ENCODE data around the gene MTMR1. TPM values are rescaled to one million over a fixed set of nuclear protein-coding genes. Genes with fewer than 3 reads are reported as not detected.

The MTMR1 gene
- total RNA-seq, 1 experiment from 2014 or later: 37.4 TPM

DNA sequence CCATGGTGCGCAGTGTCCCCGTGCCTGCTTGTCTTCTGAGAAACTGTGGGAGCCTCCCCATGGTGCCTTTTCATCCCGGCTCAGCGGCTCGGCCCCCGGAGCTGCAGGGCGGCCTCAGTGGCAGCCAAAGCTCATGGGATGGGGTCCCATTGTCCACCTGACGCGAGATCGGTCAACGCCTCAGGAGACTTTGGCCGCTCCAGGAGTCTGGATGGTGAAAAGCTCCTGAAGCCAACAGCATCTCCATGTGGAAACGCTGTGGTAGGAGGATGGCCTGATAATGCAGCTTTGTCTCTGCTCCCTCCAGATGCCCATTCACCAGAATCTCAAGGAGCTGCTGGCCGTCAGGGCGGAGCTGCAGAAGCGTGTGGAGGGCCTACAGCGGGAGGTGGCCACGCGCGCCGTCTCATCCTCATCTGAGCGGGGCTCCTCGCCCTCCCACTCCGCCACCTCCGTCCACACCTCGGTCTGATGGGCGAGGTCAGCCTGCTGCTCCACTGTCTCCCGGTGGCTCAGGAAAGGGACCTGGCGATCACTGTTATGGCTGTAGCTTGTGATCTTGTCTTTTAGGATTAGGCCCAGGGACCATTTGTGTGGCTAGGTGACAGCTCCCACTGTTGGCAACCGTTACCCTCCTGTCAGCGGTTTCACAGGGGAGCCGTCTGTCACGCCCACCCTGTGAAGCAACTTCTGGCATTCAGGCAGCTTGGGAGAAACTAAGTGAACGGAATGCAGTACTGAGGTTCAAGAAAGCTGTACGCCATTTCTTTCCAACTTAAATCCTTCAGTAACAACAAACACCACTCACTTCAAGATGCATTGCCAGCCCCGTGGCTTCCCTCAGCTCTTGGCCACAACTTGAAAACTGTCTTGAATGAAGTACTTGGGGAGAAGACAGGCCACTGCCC lies 69.3 kb downstream of the MTMR1 start:
- DNase-seq (ENCODE audit: low read depth): no peak

DNA sequence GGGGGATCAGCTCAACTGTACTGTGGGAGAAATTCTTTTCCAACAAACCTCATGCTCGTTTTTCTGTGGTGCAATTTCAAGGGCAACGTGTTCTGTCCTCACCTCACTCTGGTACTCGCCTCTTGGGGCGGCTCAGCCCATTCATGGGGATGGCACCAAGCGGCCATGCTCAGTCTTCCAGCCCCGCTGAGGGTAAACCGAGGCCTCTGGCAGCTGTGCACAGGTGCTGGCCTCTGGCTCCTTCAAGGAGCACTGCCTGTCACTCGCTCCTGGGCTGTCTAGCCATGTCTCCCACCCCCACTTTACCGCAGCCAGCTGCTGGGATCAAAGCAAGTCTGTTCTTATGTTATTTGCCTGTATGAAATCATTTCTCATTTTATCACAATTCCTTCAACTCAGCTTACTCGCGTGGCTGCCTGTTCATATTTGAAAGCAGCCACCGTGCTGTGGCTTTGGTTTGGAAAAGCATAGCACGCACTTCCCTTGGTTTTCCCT lies 70.2 kb downstream of the MTMR1 start:
- DNase-seq (ENCODE audit: low read depth): no peak

DNA sequence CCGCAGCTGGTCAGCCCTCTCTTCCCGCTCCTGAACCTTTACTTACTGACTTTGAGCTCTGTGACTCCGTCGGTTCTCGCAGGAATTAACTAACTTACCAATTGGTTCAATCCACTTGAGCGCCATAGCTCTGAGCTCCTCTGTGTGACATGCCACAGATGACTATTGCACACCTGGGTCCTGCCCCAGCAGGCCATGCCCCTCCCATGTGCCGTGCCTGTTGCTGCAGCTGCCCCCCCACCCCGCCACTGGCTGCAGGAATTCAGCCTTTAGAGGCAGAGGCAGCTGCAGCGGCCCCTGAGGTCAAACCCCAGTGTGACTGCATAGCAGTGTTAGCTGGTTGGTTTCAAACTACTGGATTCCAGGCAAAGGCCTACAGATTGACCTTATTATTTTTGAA lies 70.6 kb downstream of the MTMR1 start:
- no peak for DNase-seq (ENCODE audit: low read depth)

DNA sequence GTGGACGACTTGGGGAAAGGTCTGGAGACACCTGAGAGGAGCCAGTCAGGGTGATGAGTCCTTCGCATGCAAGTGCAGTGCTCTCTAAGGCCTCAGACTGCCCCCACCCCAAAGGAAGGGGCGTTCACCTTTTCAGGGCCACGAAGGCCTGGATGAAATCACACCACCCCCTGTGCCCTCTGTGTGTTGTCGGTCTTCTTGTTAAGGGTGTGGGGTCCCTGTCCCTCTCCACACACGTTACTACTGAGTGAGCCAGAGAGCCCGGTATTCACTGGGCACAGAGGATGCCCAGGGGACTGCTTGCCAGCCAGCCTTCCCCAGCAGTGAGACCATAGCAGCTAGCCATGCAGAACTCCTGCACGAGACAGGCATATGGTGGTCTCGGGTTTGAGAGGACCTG lies 72.0 kb downstream of the MTMR1 start:
- DNase-seq (ENCODE audit: low read depth): no peak

DNA sequence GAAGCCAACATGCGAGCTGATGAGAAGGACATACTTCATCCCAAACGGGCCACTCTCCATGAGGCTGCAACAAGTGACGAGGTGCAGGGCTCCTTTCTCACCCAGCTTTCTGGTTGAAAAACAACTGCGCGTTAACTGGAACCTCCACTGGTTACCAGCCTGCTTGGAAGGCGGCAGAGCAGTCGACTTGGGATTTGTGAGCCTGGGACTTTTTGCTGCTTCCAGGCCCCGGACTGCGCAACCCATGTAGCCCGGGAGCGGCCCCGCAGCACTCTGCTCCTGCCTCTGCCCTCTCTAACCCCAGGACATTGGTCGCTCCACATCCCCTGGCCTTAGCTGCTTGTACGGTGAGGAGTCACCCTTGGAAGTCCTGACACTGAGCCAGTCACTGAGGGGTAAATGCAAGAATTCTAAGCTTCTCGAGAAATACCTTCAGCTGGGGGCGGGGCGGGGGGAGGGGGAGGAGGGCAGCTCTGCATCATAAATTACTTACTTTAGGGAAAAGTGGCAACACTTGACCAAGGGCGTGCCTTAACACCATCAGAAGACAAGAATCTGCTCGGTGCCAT lies 72.7 kb downstream of the MTMR1 start:
- no peak for DNase-seq (ENCODE audit: low read depth)

DNA sequence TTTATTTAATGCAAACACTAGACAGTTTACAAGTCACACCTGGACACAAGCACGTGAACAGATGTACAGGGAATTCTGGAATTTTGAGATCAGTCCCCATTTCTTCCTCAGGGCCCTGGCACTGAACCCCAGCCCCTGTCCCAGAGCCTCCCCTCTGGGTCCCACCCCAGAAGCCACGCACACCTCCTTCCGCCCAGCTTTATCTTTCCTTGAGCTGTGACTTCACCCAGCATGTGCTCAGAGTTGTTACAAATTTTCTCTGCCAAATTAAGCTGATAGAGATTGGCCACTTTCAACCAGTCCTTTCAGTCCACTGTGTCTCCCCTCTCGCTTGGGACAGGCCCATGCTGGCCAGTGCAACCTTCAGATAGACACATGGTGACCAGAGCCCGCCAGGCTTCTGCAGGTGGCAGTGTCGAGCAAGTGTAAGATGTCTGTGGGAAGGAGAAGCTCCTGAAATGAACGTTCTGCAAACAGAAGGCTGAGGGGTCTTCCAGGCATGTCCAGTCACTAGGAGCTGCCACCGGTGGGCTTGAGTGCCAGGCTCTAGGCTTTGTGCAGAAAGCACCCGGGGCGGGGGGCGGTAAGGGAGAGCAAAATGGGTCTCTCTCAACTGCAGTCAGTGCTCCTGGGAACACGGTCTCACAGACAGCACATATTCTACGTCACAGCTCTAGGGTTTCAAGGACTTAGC lies 73.3 kb downstream of the MTMR1 start:
- DNase-seq (ENCODE audit: low read depth): peak; percentile 14

DNA sequence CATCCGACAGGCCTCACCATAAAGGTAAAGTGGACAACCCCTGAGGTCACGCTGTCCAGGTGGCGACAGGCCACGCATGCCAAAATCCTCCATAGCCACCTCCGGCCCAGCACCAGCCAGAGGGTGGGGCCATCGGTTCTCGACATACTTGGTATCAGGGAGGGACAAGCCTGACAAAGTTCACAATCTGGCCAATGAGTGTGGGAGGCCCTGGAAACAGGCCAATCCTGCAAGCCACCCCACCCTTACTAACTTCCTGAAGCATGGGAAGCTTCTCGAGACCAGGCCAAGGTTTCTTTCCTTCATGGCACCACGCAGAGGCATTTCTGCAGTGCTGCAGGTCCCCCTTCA lies 73.8 kb downstream of the MTMR1 start:
- peak; percentile 5 for DNase-seq (ENCODE audit: low read depth)

DNA sequence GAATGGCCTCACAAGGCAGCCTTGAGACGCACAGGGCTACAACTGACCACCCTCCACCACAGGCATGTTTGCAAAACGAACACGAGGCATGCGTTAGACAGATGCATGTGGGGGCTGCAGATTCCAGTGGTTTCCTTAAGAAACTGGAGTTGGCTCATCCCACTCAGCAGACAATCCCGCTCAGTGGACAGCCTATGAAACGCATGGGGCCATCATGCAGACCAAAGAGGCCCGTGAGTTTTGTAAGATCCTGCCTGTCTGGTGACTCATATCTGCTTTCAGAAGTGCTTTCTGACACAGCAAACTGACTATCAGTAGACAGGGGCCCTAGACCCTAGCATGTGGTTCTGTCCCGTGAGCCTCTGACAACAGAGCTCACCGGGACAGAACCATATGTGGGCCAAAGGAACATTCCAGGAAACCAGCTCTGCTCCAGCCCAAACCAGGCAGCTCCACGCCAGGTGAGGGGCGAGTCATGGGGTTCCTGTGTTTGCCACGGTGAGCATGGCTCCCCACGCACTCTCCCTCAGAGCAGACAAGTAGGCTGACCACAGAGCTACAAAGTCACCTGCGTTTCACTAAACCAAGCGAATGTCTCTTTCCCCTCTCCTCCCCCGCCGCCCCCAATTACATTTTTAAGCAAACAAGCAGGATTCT lies 74.4 kb downstream of the MTMR1 start:
- peak; percentile 49 for DNase-seq (ENCODE audit: low read depth)

DNA sequence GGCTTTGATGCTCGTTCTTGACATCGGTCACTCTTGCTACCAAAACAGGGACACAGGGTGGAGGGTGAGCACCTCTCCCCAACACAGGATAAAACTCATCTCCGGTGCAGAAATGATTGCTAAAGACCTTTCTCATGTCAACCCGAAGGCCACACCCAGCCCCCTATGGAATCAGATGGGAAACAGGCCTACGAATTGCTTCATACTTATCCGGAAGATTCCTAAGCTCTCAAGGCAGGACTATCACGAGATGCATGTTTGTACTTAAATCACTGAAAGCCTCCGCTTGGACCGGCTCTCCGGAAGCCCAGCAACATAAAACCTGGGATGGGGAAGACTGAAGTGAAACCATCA lies 74.9 kb downstream of the MTMR1 start:
- no peak for DNase-seq (ENCODE audit: low read depth)

DNA sequence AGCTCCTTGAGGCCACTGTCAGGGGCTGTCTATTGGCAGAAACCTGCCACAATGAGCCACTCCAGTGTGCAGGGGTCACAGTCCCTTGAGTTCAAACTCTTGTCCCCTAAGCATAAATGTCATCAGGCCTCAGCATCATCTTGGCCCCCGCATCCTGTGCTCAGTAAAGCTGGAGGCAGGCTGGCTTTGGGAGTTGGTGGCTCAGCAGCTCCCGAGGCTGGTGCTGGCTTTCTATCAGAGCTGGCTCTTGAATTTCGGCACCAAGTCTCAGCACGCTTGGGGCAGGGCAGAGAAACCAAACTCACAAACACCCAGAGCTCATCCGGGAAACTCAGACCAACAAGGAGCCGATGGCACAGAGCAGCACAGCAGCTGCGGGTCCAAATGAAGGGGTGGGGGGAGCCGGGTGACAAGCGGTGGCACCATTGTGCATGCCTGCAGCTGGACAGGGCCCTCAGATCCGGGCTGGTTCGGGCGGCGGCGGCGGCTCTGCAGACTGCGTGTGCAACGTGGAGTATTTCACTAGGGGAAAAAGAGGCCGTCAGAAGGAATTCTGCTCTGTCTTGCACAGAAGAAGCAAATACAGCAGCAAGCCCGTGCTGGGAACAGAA lies 75.5 kb downstream of the MTMR1 start:
- no peak for DNase-seq (ENCODE audit: low read depth)

DNA sequence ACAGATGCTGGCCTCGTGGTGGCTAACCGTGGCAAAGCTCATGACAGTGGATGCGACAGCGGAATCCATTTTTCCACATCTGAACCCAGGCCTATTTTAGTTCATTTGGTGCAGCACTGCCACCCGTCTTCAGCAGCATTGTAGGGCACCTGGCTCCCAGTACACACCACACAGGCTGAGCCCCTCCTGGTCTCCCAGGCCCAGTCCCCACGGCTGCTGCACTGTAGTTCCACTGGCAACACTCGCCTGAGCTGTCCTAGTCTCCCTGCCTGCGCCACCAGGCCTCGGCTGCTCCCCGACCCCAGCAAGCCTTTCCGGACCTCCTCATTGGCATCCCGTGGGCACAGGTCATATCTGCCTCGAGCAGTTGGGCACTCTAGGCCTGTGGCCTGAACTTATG lies 76.2 kb downstream of the MTMR1 start:
- DNase-seq (ENCODE audit: low read depth): no peak

DNA sequence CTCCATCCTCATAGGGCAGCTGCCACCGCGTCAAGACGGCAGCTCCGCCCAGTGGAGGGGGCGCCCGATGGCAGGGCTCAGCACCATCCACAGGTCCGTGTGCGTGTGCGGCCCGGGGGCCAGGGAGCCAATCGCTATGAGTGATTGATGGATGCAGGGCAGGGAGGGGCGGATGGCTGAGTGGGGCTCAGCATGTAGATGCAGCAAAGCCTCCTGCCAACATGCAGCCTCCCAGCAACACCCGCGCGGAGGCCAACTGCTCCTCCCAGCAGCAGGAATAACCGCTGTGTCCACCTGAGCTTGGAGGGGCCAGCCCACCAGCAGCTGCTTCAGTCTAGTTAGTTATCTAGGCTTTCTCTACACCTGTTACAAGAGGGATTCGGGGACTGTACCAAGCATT lies 77.4 kb downstream of the MTMR1 start:
- no peak for DNase-seq (ENCODE audit: low read depth)

DNA sequence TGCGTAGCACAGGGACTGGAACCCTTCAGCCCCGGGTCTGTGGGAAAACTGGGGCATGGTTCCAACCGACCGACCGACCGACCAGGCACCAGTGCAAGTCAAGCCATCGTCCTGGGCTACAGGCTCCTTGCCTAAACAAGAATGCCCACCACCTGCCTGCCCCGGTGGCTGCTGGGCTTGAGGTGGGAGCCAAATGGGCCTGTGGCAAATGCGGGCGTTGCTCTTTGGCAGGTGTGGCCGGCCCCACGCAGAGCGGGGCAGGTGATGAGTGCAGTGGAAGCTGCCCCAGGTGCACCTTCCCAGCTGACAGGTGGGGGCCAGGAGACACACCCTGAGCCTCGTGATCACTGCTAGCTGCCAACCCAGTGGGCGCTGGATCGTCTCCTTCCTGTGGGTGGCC lies 77.9 kb downstream of the MTMR1 start:
- no peak for DNase-seq (ENCODE audit: low read depth)

DNA sequence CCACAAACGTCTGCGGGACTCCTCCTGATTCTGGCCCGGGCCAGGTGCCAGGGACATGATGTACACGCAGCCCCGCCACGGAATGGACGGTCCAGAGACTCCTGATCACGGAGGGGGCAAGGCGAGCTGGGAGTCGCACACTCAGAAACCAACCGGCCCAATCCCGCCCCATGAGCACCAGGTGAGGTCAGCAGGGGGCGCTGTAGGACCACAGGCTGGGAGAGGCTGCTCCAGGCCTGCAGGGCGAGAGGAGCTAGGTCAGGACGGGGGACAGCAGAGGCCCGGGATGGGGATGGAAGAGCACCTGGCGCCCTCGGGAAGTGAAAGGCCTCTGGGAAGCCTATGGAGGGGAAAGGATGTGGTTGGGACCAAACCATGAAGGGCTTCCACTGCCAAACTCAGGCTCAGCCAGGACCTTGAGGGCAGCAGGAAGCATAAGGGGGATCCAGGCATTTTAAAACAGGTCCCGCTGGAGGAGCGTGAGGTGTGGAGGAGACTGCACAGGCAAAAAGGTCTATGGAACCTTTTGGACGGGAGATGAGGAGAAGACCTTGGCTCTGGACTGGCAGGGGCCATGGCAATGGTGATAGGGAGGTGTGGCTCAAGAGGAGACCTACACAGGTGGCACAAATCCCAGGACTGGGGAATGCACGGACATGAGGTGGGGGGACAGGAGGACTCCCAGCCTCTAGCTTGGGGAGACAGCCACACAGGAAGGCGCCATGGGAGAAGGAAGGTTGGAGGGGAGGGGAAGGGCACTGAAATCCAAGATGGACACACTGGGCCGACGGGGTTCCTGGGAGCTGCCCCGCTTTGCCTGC lies 79.2 kb downstream of the MTMR1 start:
- peak; percentile 67 for DNase-seq (ENCODE audit: low read depth)

DNA sequence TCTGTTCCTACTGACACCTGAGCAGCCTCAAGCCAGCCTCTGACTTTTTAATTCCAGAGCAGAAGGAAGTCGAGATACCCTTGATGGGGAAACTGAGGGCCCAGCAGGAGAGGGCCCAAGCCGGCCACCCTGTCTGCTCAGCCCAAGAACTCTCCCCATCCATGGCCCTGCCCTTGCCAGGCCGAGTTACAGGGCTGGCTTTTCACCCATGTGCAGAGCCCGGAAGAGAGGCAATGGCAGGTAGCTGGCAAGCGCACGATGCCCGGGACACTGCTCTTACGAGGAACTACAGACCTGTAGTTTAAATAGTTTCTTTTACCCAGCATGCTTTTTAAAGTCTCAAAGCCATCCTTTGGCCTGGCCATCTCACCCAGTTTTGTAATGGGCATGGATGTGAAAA lies 79.9 kb downstream of the MTMR1 start:
- DNase-seq (ENCODE audit: low read depth): no peak

DNA sequence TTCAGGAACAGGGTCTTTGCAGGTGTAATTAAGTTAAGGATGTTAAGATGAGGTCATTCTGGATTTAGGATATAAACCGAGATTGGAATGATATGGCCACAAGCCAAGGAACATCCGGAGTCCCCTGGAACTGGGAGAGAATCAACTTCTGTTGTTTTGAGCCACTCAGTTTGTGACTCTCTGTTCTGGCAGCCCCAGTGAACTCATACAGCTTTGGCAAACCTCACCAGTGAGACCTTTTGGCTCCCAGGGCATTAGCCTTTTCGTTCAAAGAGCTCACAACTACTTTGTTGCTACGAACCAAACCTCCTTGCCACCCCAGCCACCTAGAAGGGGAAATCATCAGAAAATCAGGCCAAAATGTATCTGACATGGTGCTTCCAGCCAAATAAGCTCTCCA lies 80.4 kb downstream of the MTMR1 start:
- no peak for DNase-seq (ENCODE audit: low read depth)

DNA sequence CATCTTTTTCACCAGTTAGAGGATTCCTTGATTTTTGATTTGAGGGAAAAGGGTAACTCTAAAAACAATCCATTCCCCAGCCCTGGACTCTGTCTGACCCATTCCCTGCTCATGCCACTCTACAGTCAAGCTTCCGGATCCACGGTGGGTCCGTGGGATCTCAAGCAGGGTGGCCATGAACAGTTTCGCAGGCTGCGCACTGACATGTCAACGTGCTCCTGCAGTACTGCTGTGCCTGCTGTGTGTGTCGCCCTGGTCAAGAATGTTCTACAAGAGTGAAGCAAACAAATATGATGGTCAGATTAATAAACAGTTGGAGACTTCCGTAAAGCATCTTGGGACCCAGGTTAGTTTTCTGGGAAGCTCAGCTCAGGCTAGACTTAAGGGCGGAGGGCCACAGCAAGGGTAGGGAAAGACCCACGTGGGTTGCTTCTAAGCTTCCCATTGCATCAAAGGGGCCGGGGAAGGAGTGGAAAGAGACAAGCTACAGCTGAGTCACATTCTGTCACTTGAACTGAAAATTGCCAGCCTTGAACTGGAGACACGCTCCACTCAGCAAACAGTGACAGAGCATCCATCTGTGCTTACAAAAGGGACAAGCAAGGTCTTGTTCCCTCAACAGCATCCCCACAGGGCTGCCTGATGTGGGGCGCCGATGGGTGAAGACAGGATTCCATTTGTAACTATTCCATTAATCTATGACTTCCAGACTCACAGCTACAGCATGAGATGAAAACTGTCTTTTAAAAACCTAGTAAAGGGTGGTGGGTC lies 81.8 kb downstream of the MTMR1 start:
- no peak for DNase-seq (ENCODE audit: low read depth)

DNA sequence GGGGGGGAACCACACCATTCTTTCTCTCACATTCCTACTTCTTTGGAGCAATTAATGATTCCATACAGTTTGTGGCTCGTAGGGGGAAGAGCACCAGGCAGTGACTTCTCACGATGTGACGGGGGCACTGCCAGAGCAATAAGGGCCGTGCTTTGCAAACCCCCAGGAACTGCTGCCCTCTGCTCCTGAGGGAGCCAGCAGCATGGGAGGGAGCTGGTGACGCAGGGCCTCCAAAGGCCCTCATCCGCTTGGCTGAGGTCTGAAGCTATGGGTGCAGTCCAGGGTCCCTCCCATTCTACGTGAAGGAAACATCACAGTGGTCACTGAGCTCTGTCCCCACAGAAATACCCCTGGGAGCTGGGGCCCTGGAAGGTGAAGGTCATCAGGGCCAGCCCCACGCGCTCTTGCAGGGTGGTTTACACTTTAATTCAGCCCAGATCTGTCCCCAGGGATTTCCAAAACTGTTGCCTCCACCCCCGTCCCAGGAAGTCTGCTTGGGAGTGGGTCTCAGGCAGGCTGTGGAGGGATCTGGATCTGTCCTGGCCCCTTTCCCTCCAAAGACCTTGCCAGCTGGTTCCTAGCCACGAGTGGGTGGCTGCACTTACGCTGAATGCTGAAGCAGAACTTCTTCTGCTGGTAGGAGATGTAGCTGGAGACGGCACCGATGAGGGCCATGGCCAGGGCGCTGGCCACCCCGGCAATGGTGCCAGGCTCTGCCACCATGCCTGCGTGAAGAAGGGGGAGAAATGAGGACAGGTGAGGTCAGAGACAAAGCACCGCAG lies 82.6 kb downstream of the MTMR1 start:
- no peak for DNase-seq (ENCODE audit: low read depth)

DNA sequence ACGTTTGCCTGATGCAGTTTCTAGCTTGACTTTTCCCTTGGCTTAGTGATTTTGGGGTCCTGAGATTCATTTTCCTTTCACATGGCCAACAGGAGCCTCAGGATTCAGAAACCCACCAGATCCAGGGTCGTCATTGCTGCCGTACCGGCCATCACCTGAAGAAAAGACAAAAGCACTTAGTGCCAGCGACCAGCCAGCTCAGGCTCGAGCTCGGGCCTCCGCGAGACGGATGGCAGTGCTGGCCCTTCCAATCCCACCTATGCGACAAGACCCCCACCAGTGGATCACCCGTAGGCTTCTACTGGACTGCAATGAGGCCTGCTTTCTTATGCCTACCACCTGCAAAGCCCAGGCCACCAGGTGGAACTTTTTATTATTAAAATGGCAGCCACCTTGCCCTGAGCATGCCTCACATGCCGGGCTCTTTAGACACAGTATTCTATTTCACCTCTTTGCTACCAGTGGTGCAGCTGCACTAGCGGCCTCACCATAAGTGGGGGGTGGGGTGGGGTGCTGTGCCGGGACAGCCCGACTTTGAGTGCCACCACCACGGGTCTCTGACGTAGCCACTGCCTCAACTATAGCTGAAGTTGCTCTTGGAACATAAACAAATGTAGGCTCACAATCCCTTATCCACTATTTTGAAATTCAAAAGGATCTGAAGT lies 84.3 kb downstream of the MTMR1 start:
- no peak for DNase-seq (ENCODE audit: low read depth)
